ENCODE data around the gene KCNN1.
"Not testable (repeated sequence)": the region's sequence is repeated elsewhere in the genome, so short reads cannot be mapped to it uniquely, and the experiment has no call there.

Gene KCNN1

GRCh38 chr19:17982430-17982829, 15.5 kb downstream of the KCNN1 start:
- H3K36me3 ChIP-seq: peaks cover 58% of the 10 kb centered on the region
- no peak for DNase-seq
- H3K4me3 ChIP-seq (ENCODE audit: low read depth, low read length): no peak overlapping the region
- no peaks in the 10 kb centered on the region for H3K9me3 ChIP-seq (ENCODE audit: severe bottlenecking)
- no peak for TF ChIP-seq CTCF (IDR thresholded peaks at IDR 0.05; ENCODE audit: low read depth, low read length)
- no peak overlapping the region for H3K27ac ChIP-seq
- H3K27me3 ChIP-seq (ENCODE audit: insufficient read depth, low read depth, severe bottlenecking): no peaks in the 10 kb centered on the region

- Histone ChIP-seq H3K36me3 (peaks cover 71% of the 10 kb centered on the region), H3K9me3 (ENCODE audit: severe bottlenecking) (no peaks in the 10 kb centered on the region), H3K4me3 (ENCODE audit: low read depth, low read length) (no peak overlapping the region), H3K27me3 (ENCODE audit: insufficient read depth, low read depth, severe bottlenecking) (no peaks in the 10 kb centered on the region), H3K27ac (no peak overlapping the region)
- no peak for DNase-seq
- TF ChIP-seq CTCF (IDR thresholded peaks at IDR 0.05; ENCODE audit: low read depth, low read length): no peak
These were observed 18.3 kb downstream of the KCNN1 start for GRCh38 chr19:17985037-17985818.

GRCh38 chr19:17986569-17986968, 19.7 kb downstream of the KCNN1 start:
- DNase-seq; H3K27ac ChIP-seq; H3K4me3 ChIP-seq (ENCODE audit: low read depth, low read length); H3K9me3 ChIP-seq (ENCODE audit: severe bottlenecking); H3K27me3 ChIP-seq (ENCODE audit: insufficient read depth, low read depth, severe bottlenecking): not testable (repeated sequence)
- peaks cover 68% of the 10 kb centered on the region for H3K36me3 ChIP-seq

GRCh38 chr19:17988161-17988560, 21.3 kb downstream of the KCNN1 start:
- H3K4me3 ChIP-seq (ENCODE audit: low read depth, low read length): no peak overlapping the region
- H3K9me3 ChIP-seq (ENCODE audit: severe bottlenecking): no peaks in the 10 kb centered on the region
- peaks cover 67% of the 10 kb centered on the region for H3K36me3 ChIP-seq
- no peak overlapping the region for H3K27ac ChIP-seq
- DNase-seq: no peak
- no peaks in the 10 kb centered on the region for H3K27me3 ChIP-seq (ENCODE audit: insufficient read depth, low read depth, severe bottlenecking)
- no peak for TF ChIP-seq CTCF (IDR thresholded peaks at IDR 0.05; ENCODE audit: low read depth, low read length)

- no peak overlapping the region for H3K4me3 ChIP-seq (ENCODE audit: low read depth, low read length)
- H3K27me3 ChIP-seq (ENCODE audit: insufficient read depth, low read depth, severe bottlenecking): no peaks in the 10 kb centered on the region
- no peak for DNase-seq
- peaks cover 72% of the 10 kb centered on the region for H3K36me3 ChIP-seq
- no peak overlapping the region for H3K27ac ChIP-seq
- H3K9me3 ChIP-seq (ENCODE audit: severe bottlenecking): no peaks in the 10 kb centered on the region
- no peak for TF ChIP-seq CTCF (IDR thresholded peaks at IDR 0.05; ENCODE audit: low read depth, low read length)
These were observed 22.7 kb downstream of the KCNN1 start for GRCh38 chr19:17989425-17990094.

GRCh38 chr19:17993076-17993813, 26.3 kb downstream of the KCNN1 start:
- Histone ChIP-seq H3K36me3 (peaks cover 69% of the 10 kb centered on the region), H3K4me3 (ENCODE audit: low read depth, low read length) (no peak overlapping the region), H3K27me3 (ENCODE audit: insufficient read depth, low read depth, severe bottlenecking) (no peaks in the 10 kb centered on the region), H3K9me3 (ENCODE audit: severe bottlenecking) (no peaks in the 10 kb centered on the region), H3K27ac (peak overlapping the region; percentile 40; the same call in 1 of the 2 replicates)
- DNase-seq: no peak
- no peak for TF ChIP-seq CTCF (IDR thresholded peaks at IDR 0.05; ENCODE audit: low read depth, low read length)

Data from WERI-Rb-1 (cell line).